Urinary bladder (tissue), 4 donors: ENCODE results near the gene ATP5F1E. TPM values are rescaled to one million over a fixed set of nuclear protein-coding genes. Genes with fewer than 3 reads are reported as not detected.
A peak's percentile ranks its signal among the peaks of the same experiment; 100 is the strongest.
"Not testable (repeated sequence)": the region's sequence is repeated elsewhere in the genome, so short reads cannot be mapped to it uniquely, and the experiment has no call there.

Experiments used
- DNase-seq: peaks from one replicate; pipeline ENCODE4 v3.0.0-alpha.2; 2015; ENCODE audit errors: extremely low spot score
- H3K27ac ChIP-seq: one replicate; pipeline ENCODE4 v1.5.1; 2013; ENCODE audit warnings: low read depth, mild to moderate bottlenecking, moderate library complexity
- H3K36me3 ChIP-seq: one replicate; pipeline ENCODE4 v1.6.1; 2013; ENCODE audit warnings: mild to moderate bottlenecking, moderate library complexity; ENCODE audit not compliant: insufficient read depth
- H3K4me1 ChIP-seq: one replicate; pipeline ENCODE4 v1.6.1; 2013; ENCODE audit warnings: mild to moderate bottlenecking, moderate library complexity; ENCODE audit not compliant: insufficient read depth
- H3K4me3 ChIP-seq: one replicate; pipeline ENCODE4 v1.5.1; 2013; ENCODE audit warnings: low read depth, low read length
- WGBS: extraction: QIAGEN DNeasy Blood & Tissue Kit; methylation state at CpG from one replicate; pipeline ENCODE4 v1.1.7; 2013; 5-methylcytosine and 5-hydroxymethylcytosine counted together
- polyA plus RNA-seq: library from polyadenylated mRNA; stranded (reverse); fragments of 200-250 nt; gene quantifications from one replicate; pipeline ENCODE4 v1.2.3, GENCODE V29; 2013
- total RNA-seq: library from RNA; depleted of rRNA; stranded (reverse); fragments of >200 nt; gene quantifications from one replicate; pipeline ENCODE4 v1.2.3, GENCODE V29; 2014
- donor health status: healthy with polysubstance abuse.
- donor health status: healthy.

Gene ATP5F1E
- total and polyA plus RNA-seq, 2 donors: 26.8 to 50.7 TPM

DNA sequence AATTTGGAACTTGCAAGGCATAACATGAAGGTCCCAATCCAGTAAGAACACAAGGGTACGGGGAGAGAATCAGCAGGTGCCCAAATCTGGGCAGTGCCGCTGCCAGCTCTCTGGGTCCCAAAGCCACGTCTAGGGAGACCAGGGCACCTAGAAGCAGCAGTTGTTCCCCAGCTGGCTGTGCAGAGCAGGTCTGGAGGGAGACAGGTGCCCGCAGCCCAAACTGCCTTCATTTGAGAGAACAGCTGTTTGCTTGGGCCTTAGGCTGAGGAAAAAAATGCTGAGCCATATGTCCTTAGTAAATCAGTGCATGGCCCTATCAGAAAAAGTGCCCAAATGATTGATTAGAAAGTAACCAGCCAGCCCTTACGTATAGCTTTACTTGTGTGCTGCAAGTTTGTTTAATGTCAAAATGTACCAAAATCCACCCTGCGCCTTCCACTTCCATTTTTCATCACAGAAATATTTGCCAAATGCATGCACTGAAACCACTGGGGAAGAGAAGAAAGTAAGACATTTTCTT, 19.6 kb upstream of the ATP5F1E start:
- 68% methylated on average over 6 of the region's 6 CpGs for WGBS
- DNase-seq: no peak
- no peak overlapping the region for H3K4me3 ChIP-seq
- no peaks in the 10 kb centered on the region for H3K4me1 ChIP-seq
- H3K27ac ChIP-seq: no peak overlapping the region
- H3K36me3 ChIP-seq: no peaks in the 10 kb centered on the region

DNA sequence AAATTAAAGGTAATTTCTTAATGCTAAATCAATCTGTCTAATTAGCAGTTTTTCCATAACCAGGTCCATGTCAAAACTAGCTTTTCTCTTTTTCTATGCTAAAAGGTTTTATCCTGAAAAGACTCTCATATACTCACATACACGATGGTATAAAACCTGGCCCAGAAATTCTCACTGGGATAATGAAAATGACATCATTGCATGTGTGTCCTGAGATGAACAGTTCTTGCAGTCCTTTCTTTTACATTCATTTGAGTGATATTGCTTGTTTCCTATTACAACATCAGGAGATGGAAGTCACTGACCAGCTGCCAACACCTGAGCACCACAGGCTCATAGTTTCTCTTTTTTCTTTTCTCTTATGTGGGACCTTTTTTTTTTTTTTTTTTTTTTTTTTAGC, 18.3 kb upstream of the ATP5F1E start:
- H3K36me3 ChIP-seq: no peaks in the 10 kb centered on the region
- WGBS: 49% methylated on average over 1 of the region's 1 CpG
- H3K4me1 ChIP-seq: no peaks in the 10 kb centered on the region
- no peak for DNase-seq
- H3K27ac ChIP-seq: no peak overlapping the region
- H3K4me3 ChIP-seq: no peak overlapping the region

DNA sequence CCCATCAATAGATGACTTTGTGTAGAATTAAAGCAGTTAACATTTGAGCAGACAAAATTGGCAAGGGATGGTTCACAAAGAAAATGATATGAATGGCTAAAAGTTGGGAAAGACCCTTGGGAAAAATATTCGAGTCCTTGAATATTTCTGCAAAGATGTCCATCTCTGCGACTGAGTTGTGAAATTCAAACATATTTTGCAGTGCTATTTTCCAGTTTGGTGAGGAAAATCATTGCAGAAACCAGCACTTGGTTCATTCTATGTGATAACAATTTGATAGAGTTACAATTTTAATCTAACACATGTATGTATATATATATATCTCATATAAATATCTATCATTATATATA, 16.5 kb upstream of the ATP5F1E start:
- H3K36me3 ChIP-seq: no peaks in the 10 kb centered on the region
- DNase-seq: no peak
- no peaks in the 10 kb centered on the region for H3K4me1 ChIP-seq
- H3K27ac ChIP-seq: no peak overlapping the region
- H3K4me3 ChIP-seq: no peak overlapping the region
- 74% methylated on average over 2 of the region's 2 CpGs for WGBS

DNA sequence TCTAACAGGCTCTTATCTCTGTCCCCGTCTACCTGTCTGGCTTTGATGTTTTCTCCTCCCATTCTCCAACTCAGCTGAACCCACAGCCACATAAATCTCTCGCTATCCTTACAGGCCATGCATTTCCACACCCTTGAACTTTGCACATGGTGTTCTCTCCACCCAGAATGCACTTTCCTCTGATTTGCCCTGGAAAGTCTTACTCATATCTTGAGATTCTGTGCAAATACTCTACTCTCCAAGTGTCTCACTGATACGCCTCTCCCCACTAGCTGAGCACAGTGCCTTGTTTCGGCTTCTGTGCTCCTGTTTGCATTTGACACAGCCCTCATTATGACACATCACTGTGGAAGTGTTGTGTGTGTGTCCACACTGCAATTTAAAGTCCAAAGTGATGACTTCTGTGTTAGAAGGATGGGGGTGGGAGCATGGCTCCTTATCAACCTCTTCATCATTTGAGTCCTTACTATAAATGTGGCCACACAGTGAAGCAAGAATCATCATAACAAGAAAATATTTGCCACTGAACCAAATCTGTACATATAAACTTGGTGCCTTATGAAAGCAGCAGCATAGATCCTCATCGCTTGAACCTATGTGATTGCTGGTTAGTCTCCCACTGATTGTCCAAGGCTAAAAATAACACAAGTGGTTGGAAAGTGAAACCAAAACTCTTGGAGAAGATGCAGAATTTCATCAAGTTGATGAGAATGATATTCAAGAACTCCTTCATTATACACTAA, 16.0 kb upstream of the ATP5F1E start:
- DNase-seq: peak; percentile 36
- WGBS: 78% methylated on average over 5 of the region's 5 CpGs
- Histone ChIP-seq H3K27ac (no peak overlapping the region), H3K4me3 (no peak overlapping the region), H3K4me1 (peaks cover under 1% of the 10 kb centered on the region), H3K36me3 (no peaks in the 10 kb centered on the region)

DNA sequence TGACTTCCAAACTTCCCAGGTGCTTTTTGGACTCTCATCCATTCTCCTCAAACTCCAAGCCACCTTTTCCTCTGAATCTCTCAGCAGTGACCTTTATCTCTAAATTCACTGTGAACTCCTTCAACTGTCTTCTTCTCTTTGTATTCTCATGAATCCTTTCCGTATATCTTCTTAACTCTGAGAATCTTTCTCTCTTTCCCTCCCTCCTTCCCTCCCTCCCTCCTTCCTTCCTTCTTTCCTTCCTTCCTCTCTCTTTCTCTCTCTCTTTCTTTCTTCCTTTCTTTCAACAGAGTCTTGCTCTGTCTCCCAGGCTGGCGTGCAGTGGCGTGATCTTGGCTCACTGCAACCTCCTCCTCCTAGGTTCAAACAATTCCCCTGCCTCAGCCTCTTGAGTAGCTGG, 14.7 kb upstream of the ATP5F1E start:
- no peak overlapping the region for H3K4me3 ChIP-seq
- no peak for DNase-seq
- WGBS: 81% methylated on average over 3 of the region's 3 CpGs
- peaks cover 3% of the 10 kb centered on the region for H3K4me1 ChIP-seq
- H3K36me3 ChIP-seq: no peaks in the 10 kb centered on the region
- H3K27ac ChIP-seq: no peak overlapping the region

DNA sequence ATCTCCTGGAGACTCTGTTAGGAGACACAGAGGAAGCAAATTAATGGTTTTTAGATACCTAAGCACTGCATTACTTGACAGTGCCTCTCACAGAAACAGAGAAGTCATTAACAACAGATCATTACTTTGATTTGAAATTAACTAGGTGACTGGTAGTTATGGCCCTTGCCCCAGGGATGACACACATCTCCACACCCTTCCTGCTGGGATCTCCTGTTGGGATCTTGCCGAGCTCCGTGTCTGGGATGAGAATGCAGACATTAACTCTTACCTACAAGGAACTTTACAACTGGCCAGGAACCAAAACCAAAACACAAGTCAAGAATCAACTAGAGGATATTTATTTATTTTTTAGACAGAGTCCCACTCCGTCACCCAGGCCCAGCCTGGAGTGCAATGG, 12.7 kb upstream of the ATP5F1E start:
- no peak for DNase-seq
- WGBS: 65% methylated on average over 3 of the region's 3 CpGs
- peaks cover 9% of the 10 kb centered on the region for H3K4me1 ChIP-seq

DNA sequence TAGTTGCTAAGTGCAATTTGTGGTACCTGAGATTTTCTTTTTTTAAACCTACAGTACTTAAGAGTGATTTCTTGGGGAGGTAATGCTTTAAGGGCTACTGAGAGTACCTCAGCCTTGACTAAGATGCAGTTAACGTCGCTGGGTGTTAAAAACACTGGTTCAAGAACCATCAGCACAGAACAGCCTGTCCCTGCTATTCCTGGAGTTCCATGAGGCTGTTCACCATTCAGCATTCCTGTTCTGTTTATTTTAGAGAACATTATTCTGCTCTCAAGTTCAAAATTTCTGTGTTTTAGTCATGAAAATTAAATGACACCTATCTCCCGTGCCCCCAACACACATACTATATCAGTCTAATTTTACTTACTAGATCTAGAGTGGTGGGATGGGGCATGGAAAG, 12.2 kb upstream of the ATP5F1E start:
- 91% methylated on average over 3 of the region's 3 CpGs for WGBS
- no peaks in the 10 kb centered on the region for H3K36me3 ChIP-seq
- no peak for DNase-seq
- H3K4me3 ChIP-seq: no peak overlapping the region
- H3K4me1 ChIP-seq: peaks cover 9% of the 10 kb centered on the region
- no peak overlapping the region for H3K27ac ChIP-seq

More for the DNA sequence above, 12.7 kb upstream of the ATP5F1E start:
- H3K27ac ChIP-seq: no peak overlapping the region
- no peak overlapping the region for H3K4me3 ChIP-seq
- no peaks in the 10 kb centered on the region for H3K36me3 ChIP-seq

DNA sequence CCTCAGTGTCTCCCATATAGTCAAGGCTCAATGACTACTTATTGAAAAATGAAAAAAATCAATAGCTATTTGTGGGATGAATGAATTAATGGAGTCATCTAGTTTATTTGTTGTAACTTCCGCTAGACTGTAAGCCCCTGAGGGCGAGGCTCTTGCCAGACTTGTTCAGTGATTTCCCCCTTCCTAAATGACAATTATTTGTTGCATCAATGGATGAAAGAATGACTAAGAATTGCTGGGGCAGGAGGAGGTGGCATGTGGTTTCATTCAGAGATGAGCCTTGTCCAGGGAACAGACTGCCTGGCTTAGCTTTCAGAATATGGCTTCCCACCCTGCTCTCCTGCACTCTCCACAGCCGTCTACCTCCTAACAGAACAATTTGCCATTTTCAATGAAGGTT, 11.6 kb upstream of the ATP5F1E start:
- peaks cover 9% of the 10 kb centered on the region for H3K4me1 ChIP-seq
- no peak for DNase-seq
- H3K36me3 ChIP-seq: no peaks in the 10 kb centered on the region
- no peak overlapping the region for H3K4me3 ChIP-seq
- WGBS: 71% methylated on average over 3 of the region's 3 CpGs
- no peak overlapping the region for H3K27ac ChIP-seq

DNA sequence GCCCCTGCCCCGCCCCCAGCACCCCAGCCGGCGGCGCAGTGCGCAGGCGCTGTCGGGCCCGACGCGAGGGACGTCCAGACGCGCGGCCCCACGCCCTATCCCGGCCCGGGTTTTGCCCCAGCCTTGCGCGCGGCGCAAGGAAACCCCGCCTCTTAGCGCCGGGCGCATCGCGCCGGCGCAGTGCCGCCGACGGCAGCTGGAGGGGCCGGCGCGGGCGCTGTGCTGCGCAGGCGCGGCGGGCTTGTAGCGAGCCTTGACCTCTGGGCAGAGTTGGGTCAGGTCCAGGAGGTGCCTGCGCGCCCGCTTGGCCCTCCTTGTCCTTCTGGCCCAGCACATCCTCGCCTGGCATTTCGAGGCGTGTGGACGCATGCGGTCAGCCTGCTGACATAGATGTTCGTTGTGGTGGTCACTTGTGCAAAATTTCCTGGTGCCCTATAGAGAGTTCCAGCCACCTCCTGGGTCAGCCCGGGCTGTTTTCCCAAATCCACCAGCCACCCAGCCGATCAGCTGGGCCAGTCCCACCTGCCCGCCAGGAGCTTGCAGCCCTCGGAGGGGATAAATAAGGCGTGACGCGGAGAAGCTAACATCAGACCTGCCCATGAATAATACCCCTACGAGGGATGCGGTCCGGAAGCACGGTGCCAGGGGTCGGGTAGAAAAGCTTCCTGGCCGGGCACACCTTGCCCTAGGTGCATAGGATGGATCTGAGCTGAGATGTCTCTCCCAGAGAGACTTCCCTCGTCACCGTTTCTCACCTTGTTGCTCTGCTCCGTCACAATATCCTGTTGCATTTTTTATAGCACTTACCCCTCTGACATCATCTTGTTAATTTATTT, 10.9 kb upstream of the ATP5F1E start:
- peaks cover 9% of the 10 kb centered on the region for H3K4me1 ChIP-seq
- peak; percentile 52 for DNase-seq
- H3K4me3 ChIP-seq: peak overlapping the region; percentile 91
- peaks cover under 1% of the 10 kb centered on the region for H3K36me3 ChIP-seq
- WGBS: 14% methylated on average over 66 of the region's 66 CpGs
- peak overlapping the region; percentile 42 for H3K27ac ChIP-seq

DNA sequence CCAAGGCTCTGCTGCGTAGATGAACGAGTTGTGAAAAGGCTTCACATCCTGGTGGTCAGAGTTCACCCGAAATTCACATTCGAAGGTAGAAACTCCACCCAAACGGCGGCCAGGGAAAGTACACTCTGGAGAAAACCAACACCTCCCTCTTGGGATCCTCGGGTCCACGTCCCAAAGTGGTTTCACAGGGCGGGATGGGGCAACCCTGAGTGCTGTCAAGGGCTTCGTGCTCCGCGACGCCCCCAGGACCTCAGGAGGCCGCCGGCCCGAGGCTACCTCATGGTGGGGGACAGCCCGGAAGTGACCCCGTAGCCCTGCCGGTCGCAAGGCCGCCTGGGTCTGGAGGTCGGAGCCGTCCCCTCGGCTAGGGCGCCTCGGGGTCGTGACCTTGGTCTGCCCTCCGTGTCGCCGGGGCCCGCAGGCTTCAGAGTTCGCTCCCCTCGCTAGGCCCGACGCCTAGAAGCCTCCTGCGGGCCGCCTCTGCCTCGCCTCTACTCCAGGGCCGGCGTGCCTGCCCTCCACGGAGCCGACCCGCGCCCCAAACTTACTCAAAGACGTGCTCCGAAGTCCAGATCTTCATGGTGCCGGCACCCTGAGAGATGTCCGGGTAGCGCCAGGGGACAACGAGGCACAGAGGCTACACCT, 10.1 kb upstream of the ATP5F1E start, which contains the start of gene PRELID3B:
Gene PRELID3B (minus strand): TSS at position 636 of the 645 bp plus-strand sequence. CDS start 56 bp downstream, at position 580.
- peak within 1 kb of the TSS; percentile 91 for H3K4me3 ChIP-seq
- H3K27ac ChIP-seq: peak within 1 kb of the TSS; percentile 55
- 3% methylated on average over 50 of the region's 50 CpGs for WGBS
- H3K4me1 ChIP-seq: peaks cover 9% of the 10 kb centered on the region
- DNase-seq: no peak
- H3K36me3 ChIP-seq: peaks cover 2% of the 10 kb centered on the region

DNA sequence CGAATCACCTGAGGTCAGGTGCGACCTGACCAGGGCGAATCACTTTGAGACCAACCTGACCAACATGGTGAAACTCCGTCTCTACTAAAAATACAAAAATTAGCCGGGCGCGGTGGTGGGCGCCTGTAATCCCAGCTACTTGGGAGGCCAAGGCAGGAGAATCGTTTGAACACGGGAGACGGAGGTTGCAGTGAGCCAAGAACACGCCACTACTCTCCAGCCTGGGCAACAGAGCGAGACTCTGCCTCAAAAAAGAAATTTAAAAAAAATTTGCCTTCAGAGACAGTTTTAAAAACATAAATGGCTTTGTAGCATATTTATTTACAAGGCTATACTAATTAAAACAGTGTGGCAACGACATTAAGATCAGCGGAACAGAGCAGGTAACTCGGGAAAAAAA, 9.4 kb upstream of the ATP5F1E start:
- H3K4me1 ChIP-seq, H3K4me3 ChIP-seq, DNase-seq, H3K36me3 ChIP-seq, H3K27ac ChIP-seq: not testable (repeated sequence)
- 95% methylated on average over 16 of the region's 16 CpGs for WGBS

DNA sequence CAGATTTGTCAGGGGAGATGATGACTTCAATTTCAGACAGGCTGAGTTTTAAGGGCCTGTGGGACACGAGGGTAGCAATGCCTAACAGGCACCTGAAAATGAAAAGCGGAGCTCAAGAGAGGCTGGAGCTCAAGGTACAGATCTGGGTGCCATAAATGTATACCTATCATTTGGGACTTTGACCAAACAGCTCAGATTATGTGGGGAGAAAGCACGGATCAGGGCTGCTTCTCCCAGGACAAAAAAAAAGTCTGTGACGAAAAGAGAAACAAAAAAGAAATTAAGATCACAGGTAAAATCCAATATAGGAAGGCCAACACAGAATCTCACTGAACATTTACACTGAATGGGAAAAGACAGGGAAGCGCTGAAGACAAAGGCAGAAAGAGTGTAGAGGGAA, 8.5 kb upstream of the ATP5F1E start:
- peaks cover 5% of the 10 kb centered on the region for H3K36me3 ChIP-seq
- peaks cover 9% of the 10 kb centered on the region for H3K4me1 ChIP-seq
- H3K27ac ChIP-seq: no peak overlapping the region
- H3K4me3 ChIP-seq: no peak overlapping the region
- WGBS: 85% methylated on average over 5 of the region's 5 CpGs
- no peak for DNase-seq

DNA sequence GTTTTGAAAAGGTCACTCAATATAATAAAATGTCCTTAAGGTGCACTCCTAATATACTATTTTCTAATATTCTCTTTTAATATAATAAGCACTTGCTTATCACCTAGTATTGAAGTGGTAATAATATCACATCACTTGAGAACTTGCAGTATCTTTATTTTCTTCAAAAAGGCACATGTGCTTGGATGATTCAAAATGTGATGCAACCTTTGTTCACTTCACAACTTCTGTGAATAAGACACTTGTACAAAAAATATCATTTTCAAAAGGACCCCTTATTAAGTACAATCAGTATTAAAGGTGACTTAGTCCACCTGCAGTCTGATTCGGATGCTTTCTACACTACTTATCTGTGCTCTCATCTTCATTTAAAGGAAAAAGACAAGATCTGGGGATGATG, 7.1 kb upstream of the ATP5F1E start:
- peaks cover 5% of the 10 kb centered on the region for H3K36me3 ChIP-seq
- WGBS: 75% methylated on average over 1 of the region's 1 CpG
- no peak for DNase-seq
- peaks cover 9% of the 10 kb centered on the region for H3K4me1 ChIP-seq
- no peak overlapping the region for H3K27ac ChIP-seq
- no peak overlapping the region for H3K4me3 ChIP-seq
